ENCODE data around the gene TYRP1. TPM values are rescaled to one million over a fixed set of nuclear protein-coding genes. Genes with fewer than 3 reads are reported as not detected.

TYRP1 gene
- polyA plus RNA-seq, 1 of the 3 experiments (the other 2 are of a cell fraction) = not detected

GRCh38 chr9:12695474-12695873, 2.3 kb downstream of the TYRP1 start:
- H3K9ac ChIP-seq = no peak overlapping the region
- no peaks in the 10 kb centered on the region for H3K36me3 ChIP-seq (replicated peaks in 1 of 2; ENCODE audit: control insufficient read depth in 1 of 2, insufficient read depth in 2 of 2, low read length in 1 of 2)
- TF ChIP-seq RXRA (IDR thresholded peaks at IDR 0.05; ENCODE audit: borderline replicate concordance, low read depth) (no peak), NFIC (IDR thresholded peaks at IDR 0.05; ENCODE audit: borderline replicate concordance) (no peak), ELF1 (IDR thresholded peaks at IDR 0.05) (no peak), IRF3 (IDR thresholded peaks at IDR 0.05; ENCODE audit: low read depth, low read length) (no peak), MAX (IDR thresholded peaks at IDR 0.05; ENCODE audit: low read depth) (no peak), FOSL2 (IDR thresholded peaks at IDR 0.05; ENCODE audit: borderline replicate concordance, low read depth) (no peak), GATA2 (CRISPR knock-in tag; IDR thresholded peaks at IDR 0.05) (no peak), MXI1 (IDR thresholded peaks at IDR 0.05; ENCODE audit: low read depth, low read length) (no peak), USF2 (IDR thresholded peaks at IDR 0.05; ENCODE audit: borderline replicate concordance, low read depth, low read length) (no peak), EP300 (IDR thresholded peaks at IDR 0.05; ENCODE audit: borderline replicate concordance in 1 of 2, low read depth in 1 of 2, low read length in 1 of 2) (no peak), REST (IDR thresholded peaks at IDR 0.05; ENCODE audit: low read depth, low read length) (no peak), TCF12 (IDR thresholded peaks at IDR 0.05) (no peak), TAF1 (IDR thresholded peaks at IDR 0.05; ENCODE audit: borderline replicate concordance, low read depth, low read length) (no peak), MEF2A (IDR thresholded peaks at IDR 0.05; ENCODE audit: borderline replicate concordance, low read depth) (no peak)
- no peaks in the 10 kb centered on the region for H3K79me2 ChIP-seq (ENCODE audit: insufficient read depth)
- no peaks in the 10 kb centered on the region for H3K9me2 ChIP-seq
- no peak for DNase-seq
- H3F3A ChIP-seq (replicated peaks; ENCODE audit: insufficient read depth) = no peaks in the 10 kb centered on the region
- H3K27ac ChIP-seq (ENCODE audit: low read depth in 2 of 2, low read length in 1 of 2) = no peak overlapping the region
- H3K4me1 ChIP-seq (ENCODE audit: control insufficient read depth in 1 of 2, insufficient read depth in 2 of 2, low read depth in 1 of 2, low read length in 1 of 2) = peaks cover 0 to 23% of the 10 kb centered on the region in 2 experiments; a peak in 2 of 4 replicates
- no peak overlapping the region for H3K4me3 ChIP-seq (ENCODE audit: low read depth in 2 of 2, low read length in 1 of 2)
- no peaks in the 10 kb centered on the region for H3K9me3 ChIP-seq
- H4K20me1 ChIP-seq (ENCODE audit: insufficient read depth) = no peaks in the 10 kb centered on the region
- POLR2A ChIA-PET = no interaction called here
- no peak overlapping the region for H3K4me2 ChIP-seq
- 80% methylated on average over 4 of the region's 4 CpGs for WGBS (ENCODE audit: low lambda C conversion rate)
- no peaks in the 10 kb centered on the region for H3K27me3 ChIP-seq (ENCODE audit: insufficient read depth)
- no peak overlapping the region for H2AFZ ChIP-seq (ENCODE audit: low read depth)
- CTCF ChIA-PET = interaction anchor here (1.1 kb wide), 1 partner anchor 9 kb away, joined by 3 read pairs; no protein-coding TSS in a partner anchor
